Measurements from ENCODE around the gene CACNA1B.

The CACNA1B gene

DNA sequence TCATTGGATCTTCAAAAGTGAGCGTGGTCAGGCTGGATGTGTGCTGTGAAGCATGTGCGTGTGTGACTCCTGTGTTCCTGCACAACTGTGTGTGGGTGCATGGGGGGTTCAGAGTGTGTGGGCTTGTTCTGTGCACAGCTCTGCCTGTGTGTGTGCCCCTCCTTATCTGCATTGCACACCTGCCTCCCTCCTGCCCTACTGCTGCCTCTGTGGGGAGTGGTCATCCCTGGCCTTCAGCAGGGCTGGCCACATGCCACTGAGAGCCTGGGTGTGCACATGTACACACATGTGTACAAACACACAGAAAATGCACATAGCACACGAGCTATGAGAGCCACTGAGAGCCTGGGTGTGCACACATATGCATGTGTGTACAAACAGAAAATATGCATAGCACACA is 92.1 kb downstream of the CACNA1B start:
- DNase-seq = no peak

DNA sequence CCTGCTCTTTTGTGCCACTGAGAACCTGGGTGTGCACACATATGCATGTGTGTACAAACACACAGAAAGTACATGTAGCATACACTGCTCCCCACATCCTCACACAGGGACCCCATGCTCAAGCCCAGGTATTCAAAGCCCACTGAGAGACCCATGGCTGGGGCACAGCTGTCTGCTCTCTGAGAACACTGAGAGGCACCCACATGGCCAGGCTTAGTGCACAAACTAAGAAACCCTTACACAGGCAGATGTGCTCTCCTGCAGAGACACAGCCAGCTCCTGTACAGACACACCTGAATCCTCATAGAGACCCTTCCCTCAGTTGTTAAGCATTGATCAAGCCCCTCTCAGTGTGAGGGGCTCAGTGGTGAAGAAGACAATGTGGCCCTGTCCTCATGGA is 92.5 kb downstream of the CACNA1B start:
- DNase-seq = no peak

DNA sequence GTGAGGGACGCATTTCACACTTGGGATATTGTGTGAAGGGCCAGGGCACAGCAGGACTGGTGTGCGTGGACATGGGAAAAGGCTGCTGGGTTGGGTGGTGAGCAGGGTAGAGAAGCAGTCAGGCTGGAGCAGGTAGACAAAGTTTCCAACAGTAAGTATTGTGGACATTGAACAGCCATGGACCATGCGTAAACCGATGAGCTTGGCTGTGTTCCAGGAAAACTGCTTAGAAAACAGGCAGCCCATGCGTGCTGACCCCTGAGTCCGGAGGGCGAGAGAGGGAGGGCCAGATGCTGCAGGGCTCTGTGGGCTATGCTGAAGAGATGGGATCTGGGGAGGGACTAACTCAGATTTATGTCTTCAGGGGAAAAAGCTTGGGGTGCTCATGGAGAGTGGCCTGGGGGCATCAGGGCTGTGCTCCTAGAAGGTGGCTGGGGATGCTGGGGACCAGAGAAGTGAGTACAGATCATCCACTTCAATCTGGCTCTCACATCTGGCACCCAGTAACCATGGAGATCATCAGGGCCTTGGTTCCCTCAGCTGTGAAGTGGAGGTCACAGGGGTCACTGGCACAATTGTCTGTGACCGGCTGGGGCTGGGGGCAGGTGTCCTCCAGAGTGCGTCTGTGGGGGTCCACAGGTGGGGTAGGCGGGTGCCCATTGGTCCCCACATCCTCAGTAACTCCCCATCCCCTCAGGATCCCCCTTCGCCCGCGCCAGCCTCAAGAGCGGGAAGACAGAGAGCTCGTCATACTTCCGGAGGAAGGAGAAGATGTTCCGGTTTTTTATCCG is 93.3 kb downstream of the CACNA1B start:
- no peak for DNase-seq

DNA sequence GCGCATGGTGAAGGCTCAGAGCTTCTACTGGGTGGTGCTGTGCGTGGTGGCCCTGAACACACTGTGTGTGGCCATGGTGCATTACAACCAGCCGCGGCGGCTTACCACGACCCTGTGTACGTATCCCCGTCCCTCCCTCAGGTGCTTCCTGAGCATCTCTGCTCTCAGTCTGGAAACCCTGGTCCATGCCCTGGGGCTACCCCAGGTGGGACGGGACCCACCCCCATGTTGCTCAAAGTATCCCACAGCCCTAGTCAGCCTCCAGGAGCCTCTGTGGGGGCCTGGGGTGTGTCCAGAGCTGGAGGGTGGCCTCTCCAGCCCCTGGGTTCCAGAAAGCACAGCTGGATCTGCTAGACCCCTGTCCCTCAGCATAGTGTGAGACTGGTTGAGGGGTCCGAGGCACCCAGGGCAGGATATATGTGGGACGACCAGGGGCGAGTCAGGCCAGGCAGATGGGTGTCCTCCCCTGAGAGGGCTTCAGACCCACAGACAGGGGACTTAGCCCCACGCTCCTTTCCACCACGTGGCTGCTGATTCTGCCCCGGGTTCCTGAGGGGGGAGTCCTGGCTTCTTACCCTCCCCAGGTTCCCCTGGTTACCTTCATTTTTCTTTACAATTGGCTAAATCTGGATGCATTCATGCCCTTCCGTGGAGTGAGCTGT is 94.0 kb downstream of the CACNA1B start:
- no peak for DNase-seq

DNA sequence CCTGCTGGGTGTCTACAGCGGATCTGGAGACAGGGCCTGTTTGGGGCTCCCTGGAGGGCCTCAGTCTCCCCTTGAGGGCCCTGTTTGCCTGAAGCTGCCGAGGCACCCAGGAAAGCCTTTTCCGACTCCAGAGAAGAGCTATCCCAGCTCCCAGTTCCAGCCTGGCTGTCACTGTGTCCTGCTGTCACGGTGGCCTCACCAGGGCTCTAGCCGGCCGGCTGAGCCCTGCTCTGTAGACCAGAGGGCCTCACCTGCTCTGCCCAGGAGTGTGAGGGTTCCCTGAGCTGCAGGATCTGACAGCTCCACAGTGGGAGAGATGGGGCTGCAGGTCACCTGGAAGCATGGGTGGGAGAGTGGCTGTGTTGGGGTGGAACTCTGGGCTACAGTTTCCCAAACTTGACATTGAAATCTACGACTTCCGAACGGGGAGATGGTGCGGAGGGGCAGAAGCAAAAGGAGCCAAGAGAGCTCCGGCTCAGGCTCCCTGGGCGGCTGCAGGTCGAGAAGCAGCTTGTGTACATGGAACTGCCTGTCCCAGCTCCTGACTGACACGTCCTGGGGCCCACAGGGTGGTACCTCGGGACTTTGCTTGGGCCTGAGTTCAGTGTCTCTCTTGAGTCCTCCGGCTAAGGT is 94.9 kb downstream of the CACNA1B start:
- DNase-seq = no peak

DNA sequence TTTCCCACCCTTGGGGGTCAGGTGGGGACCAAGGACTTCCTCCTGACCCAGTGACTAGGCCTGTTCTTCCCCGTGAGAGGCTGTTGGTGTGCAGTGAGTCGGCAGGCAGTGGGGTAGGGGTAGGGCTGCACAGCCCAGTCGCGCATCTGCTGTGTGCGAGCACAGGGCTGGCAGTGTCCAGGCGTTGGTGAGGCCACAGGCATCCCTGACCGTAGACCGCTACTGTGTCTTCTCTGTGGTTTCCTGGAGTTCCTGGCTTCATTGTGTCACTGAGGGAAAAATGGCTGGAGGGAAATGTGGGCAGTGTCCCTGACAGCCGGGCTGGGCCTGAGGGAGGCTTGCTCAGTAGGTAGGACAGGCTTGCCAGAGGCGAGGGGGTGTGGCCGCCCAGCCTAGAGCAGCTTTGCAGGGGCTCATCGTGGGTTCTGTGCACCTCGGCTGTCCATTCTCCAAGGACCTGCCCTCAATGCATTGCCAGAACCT is 95.4 kb downstream of the CACNA1B start:
- no peak for DNase-seq

DNA sequence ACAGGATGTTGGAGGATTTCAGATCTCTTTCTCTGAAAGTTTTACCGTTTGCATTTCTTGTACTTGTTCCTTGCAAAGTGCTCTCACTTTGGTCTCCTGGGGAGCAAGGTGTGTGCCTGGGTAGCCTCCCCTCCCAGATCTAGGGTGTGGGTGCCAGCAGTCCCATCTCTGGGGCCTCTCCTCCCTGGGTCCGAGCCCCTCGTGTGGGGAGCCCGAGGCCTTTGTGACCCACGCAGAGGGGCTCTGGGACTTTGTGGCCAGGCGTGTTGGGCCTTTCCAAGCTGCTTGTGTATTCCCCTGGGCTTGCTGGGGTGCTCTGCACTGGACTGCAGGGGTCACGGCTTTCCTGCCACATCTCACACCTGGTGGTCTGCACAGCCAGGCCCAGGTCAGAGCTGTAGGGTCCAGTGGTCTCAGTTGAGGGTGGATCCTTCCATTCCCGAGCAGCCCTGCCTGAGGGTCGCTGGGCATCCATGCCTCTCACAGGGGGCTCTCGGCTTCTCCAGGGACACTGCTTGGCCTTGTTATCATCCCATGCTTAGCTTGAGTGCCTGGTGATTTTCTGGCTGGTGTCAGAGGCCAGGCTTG is 96.3 kb downstream of the CACNA1B start:
- no peak for DNase-seq

DNA sequence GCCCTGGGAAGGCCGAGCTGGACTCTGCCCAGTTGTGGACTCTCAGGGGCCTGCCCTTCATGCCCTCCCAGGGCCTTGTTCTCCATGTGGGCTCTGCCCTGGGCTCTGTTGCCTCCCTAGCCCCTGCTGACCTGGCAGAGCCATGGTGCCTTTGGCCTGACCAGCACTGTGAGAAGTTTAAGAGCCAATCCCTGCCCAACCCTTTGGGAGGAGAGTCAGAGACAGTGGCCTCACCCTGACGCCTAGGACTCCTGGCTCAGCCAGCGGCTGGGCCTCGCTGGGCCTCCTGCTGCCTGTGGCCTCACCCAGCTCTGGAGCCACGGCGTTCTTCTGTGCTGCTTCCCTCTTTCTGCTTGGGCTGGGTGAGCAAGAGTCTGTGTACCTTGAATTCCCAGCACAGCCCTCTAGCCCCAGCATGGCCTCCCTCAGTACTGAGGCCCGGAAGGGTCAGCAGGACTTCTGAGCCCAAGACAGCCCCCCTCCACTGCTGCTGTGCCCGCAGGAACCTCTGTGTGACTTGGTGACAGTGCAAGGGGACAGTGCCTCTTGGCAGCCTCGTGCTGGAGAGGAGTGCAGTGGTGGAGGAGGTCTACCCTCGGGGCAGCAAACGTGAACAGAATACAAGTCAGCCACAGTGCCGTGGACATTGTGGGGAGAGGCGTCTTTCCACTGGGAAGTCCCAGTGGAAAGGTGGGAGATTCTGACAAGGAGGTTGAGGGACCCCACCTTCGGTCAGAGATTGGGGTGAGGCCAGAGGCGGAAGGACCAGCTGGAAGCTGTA is 97.4 kb downstream of the CACNA1B start:
- no peak for DNase-seq

DNA sequence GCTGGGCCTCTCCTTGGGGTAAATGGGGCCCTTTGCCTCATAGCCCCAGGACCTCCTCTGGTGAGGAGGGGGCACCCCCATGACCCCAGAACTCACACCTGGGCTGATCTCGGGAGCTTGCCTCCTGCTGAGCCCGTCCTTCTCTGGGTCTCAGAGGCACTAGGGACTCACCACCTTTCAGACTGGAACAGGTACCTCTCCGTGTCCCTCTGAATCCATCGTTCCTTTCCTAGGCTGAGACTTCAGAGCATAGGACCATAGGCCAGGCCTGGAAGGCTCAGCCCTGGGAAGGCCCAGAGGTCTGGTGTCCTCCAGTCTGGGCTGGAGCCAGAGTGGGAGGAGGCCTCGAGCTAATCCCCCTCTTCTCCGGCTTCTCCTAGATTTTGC is 97.9 kb downstream of the CACNA1B start:
- DNase-seq = no peak

DNA sequence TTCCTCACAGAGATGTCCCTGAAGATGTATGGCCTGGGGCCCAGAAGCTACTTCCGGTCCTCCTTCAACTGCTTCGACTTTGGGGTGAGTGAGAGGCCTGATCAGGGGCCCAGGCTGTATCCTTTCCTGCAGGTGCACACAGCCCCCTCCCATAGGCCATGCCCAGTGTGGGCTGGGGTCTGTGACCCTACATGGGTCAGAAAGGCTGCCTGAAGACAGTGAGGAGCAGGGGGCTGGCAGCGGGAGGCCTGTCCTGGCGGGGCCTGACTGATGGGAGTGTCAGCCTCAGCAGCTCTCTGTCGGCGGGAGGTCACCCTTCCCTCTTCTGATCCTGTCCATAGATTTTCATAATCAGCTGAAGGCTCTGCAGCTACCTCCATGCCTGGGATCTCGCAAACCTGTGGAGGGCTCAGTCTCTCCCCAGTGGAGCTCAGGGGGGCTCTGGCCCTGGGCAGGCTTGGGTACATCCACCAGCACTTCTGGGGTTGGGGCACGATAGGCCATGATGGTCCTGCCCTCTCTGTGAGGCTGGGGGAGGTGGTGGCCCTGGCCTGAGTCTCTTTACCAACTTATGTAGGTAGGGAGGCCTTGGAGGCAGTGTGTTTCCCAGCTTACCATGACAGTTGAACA is 98.5 kb downstream of the CACNA1B start:
- no peak for DNase-seq

DNA sequence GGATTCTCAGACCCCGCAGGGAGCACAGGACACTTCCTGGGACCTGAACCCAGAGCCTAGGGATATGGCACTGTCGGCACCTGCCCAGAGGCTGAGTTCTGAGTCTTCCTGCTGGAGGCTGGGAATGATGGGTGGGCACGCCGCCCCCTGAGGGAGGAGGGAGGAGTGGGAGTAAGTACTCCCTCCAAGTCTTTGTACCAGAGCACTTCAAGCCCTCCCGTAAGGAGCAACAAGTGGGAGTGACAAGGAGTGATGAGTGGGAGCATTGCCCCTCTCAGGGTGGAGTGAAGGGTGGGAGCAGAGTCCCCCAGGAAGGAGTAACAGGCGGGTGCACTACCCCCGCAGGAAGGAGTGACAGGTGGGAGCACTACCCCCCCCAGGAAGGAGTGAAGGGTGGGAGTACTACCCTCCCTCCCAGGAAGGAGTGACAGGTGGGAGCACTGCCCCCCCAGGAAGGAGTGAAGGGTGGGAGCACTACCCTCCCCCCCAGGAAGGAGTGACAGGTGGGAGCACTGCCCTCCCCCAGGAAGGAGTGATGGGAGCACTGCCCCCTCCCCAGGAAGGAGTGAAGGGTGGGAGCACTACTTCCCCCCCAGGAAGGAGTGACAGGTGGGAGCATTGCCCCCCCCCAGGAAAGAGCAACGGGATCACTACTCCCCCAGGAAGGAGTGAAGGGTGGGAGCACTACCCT is 100.1 kb downstream of the CACNA1B start:
- no peak for DNase-seq

DNA sequence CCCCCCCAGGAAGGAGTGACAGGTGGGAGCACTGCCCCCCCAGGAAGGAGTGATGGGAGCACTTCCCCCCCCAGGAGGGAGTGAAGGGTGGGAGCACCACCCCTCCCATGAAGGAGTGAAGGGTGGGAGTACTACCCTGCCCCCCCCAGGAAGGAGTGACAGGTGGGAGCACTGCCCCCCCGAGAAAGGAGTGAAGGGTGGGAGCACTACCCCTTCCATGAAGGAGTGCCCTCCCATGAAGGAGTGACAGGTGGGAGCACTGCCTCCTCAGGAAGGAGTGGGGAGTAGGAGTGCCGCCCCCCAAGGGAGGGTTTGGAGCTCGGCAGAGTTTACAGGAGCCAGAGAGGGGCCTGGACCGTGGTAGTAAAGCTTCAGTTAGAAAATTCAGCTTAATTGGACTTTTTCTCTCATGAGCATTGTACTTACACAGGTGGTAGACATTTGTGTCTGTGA is 100.7 kb downstream of the CACNA1B start:
- no peak for DNase-seq

DNA sequence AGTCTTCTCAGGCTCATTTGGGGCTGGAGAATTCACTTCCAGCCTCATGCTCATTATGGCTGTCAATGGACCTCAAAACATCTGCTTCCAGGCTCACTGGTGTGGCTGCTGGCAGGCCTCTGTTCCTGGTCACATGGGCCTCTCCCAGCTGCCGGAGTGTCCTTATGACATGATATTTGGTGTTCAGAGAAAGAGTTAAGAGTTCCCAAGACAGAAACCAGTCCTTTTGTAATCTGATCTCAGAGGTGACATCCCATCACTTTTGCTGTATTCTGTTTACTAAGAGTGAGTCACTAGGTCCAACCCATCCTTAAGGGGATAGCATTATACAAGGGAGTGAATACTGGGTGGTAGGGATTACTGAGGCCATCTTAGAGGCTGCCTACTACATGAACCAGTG is 104.6 kb downstream of the CACNA1B start:
- DNase-seq = no peak

DNA sequence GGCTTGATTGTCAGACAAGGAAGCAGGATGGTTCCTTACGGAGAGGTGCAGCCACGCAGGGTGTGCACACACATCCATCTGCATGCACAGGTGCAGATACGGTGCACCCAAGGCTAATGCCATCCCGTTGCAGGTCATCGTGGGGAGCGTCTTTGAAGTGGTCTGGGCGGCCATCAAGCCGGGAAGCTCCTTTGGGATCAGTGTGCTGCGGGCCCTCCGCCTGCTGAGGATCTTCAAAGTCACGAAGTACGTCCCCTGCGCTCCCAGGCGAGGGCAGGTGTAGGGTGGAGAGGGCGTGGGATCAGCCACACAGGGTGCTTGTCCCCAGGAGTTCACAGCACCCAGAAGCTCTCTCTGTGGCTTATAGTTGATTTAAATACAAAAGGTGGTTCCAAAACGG is 106.4 kb downstream of the CACNA1B start:
- DNase-seq = no peak

DNA sequence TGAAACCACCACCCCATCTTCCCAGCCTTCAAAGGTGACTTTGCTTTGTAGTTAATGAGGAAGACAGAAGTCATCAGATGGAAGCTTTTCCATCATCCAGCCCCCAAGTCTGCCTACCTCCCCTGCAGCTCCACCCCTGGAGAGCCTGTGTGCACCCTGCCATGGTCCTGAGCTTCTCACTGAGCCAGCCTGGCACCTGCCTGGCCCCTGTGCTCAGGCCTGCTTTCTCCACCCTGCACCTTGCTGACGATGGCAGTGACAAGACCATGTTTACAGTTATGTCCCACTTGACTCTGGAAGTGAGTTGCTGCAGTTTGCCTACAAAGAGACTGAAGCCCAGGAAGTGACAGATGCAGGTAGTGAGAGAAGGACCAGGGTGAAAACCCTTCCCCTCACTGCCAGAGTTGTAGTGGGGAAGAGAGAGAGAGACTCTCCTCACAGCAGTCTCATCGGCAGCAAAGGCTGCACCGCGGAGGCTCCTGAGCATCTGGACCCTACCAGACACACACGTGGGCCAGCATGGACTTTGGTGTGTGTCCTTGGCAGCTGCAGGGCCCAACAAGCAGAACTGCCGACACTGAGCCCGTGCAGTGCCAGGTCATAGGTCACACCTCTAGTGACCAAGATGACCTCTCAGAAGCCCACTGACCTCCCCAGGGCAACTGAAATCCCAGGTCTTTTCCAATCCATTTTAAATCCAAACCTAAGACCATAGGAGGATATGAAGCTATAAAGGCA is 107.1 kb downstream of the CACNA1B start:
- no peak for DNase-seq

DNA sequence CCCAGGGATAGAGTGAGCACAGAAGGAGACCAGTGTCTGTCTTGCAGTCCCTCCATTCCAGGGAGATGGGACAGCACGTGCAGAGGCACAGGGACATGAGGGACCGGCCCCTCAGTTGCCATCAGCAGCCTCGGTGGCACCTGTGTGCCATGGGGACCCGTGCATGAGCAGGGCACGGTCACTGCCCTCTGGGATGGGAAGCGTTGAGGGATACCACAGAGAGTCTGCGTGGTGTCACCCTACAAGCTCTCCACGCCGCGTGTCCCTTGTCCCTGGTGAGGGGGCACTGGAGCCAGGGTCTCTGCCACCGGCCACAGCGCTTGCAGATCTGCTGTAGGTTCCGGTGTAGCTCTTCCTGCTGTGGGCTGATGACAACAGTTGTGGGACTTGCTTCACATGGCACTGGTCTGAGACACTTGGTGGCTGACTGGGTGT is 108.1 kb downstream of the CACNA1B start:
- no peak for DNase-seq

DNA sequence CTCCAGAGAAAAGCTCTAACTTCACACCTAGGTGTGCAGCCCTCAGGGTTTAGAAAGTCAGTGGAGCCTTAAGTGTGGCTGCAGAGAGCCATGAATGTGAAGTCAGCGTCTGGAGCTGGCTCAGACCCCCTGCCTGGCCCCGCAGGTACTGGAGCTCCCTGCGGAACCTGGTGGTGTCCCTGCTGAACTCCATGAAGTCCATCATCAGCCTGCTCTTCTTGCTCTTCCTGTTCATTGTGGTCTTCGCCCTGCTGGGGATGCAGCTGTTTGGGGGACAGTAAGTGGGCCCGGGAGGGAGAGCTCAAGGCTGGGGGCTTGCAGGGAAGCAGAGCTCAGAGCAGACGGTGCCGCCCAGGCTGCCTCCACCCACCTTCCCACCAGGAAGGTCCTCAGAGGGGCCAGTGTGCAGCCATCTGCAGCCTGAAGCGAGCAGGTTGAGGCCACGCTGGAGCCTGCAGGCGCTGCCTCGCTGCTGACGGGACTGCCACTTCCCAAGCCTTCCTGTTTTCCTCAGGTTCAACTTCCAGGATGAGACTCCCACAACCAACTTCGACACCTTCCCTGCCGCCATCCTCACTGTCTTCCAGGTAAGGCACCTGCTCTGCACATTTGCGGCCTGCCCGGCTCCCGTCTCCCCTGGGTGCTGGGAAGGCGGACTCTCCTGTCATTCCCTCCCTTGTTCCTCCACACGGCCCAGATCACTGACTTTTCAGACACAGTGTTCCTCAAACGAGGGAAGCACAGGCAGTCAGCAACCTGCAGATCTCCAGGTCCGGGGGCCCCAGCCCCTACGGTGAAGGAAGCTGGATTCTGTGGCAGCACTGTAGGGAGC is 108.9 kb downstream of the CACNA1B start:
- no peak for DNase-seq

DNA sequence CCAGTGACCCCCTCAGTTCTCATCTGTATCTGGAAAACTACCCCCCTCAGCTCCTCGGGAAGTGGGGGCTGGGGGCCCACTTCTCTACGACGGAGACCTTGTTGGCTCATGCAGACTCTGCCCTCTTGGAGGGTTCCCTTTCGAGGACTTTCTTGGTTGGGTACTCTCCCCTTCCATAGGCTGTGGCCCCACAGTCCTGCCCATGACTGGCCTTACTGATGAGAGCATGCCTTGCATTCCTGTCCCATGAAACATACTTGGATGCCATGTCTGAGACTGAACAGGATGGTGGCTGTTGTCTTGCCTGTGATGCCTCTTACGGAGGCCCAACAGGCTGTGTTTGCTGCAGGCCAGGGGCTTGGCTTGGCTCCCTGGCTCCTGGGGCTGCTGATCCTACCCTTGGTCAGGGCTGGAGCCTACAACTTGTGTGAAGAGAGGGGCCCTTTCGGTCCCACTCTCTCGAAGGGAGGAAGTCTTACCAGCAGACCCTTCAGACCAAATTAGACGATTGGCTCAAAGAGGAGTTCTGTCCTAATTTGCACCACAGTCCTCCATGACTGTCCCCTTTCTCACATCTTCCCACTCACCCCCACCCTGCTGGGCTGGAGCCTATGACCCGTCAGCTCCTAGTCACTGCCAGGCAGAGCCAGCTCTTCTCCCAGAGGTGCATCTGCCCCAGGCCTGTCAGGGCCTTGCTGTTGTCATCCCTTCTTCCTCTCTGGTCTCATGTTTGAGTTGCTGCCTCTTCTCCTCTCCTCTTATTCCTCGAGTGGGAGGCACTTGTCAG is 109.9 kb downstream of the CACNA1B start:
- no peak for DNase-seq

DNA sequence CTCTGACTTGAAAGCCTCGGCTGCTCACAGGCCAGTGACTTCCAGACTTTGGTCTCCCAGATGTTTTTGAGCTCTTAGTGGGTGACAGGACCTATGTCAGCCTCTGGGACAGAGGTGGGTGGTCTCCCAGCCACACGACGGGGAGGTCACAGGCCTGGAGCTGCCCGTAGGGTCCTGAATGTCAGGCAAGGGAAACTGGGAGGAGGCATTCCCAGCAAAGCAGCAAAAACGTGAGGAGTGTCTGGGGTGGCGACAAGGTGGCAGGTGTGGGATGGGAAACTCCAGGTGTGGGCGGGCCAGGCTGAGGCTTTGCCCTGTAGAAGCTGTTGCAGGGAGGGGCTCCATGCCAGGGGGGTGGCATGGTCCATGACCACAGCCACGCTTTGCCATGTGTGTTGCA is 110.5 kb downstream of the CACNA1B start:
- DNase-seq = no peak
